ENCODE results near the gene TRAF4.
A peak's percentile ranks its signal among the peaks of the same experiment; 100 is the strongest.

DNA sequence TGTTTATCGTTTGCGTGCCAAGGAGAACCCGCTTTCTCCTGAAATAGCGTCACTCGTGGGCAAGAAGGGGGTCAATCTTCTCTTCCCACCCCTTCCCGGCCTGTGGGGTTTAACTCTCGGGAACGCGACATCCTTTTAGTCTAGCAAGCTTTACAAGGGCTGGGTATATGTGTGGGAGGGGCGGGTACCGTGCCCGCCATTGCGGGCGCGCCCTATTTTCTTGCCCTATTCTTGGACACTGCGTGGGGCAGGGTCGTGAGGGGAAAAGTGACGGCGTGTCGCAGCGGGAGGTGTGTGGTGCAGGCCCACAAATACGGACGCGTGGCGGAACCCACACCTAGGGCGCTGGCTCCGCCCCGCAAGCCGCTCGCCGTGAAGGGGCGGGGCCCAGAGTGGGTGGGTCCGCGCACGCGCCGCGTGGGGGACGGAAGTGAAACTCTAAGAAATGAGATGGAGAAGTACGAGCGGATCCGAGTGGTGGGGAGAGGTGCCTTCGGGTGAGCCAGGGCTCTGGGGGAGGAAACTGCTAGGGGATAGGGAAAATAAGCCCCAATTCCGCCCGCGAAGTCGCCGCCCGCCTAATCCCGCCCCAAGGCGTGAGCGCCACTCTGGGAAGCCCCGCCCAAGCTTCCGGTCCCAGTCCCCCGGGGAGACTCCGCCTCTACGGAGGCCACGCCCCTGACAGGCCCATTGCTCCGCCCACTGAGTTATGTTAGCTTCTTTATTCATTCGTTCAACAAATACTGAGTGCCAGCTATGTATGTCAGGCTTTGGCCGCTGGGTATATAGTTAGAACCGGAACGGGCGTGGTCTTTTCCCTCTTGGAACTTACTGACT is 15.2 kb upstream of the TRAF4 start, which contains the start of gene NEK8:
- TF ChIP-seq POLR2A (IDR thresholded peaks at IDR 0.05) = peak; percentile 34 to 63
- TF ChIP-seq, protein P1, sequence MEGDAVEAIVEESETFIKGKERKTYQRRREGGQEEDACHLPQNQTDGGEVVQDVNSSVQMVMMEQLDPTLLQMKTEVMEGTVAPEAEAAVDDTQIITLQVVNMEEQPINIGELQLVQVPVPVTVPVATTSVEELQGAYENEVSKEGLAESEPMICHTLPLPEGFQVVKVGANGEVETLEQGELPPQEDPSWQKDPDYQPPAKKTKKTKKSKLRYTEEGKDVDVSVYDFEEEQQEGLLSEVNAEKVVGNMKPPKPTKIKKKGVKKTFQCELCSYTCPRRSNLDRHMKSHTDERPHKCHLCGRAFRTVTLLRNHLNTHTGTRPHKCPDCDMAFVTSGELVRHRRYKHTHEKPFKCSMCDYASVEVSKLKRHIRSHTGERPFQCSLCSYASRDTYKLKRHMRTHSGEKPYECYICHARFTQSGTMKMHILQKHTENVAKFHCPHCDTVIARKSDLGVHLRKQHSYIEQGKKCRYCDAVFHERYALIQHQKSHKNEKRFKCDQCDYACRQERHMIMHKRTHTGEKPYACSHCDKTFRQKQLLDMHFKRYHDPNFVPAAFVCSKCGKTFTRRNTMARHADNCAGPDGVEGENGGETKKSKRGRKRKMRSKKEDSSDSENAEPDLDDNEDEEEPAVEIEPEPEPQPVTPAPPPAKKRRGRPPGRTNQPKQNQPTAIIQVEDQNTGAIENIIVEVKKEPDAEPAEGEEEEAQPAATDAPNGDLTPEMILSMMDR (IDR thresholded peaks at IDR 0.05) = peak in 3 of 6 experiments; percentile 11 to 30 (median 12)

Measured in Peyer's patch (tissue), 4 donors.